Measurements from ENCODE around the gene UCP1.

The UCP1 gene

GRCh38 chr4:140568507-140569306 lies at the start of gene UCP1:
Gene UCP1, minus strand, starts transcription at chr4:140568961. Its CDS starts 232 bp downstream, at chr4:140568729.
- DNase-seq: no peak

- no peak for DNase-seq
Observed at GRCh38 chr4:140617499-140618248, 48.9 kb upstream of the UCP1 start.

GRCh38 chr4:140615451-140615850 lies 46.7 kb upstream of the UCP1 start:
- no peak for DNase-seq

GRCh38 chr4:140612357-140612756 lies 43.6 kb upstream of the UCP1 start:
- DNase-seq: peak; percentile 3

- no peak for DNase-seq
Observed at GRCh38 chr4:140611854-140612253, 43.1 kb upstream of the UCP1 start.

DNA sequence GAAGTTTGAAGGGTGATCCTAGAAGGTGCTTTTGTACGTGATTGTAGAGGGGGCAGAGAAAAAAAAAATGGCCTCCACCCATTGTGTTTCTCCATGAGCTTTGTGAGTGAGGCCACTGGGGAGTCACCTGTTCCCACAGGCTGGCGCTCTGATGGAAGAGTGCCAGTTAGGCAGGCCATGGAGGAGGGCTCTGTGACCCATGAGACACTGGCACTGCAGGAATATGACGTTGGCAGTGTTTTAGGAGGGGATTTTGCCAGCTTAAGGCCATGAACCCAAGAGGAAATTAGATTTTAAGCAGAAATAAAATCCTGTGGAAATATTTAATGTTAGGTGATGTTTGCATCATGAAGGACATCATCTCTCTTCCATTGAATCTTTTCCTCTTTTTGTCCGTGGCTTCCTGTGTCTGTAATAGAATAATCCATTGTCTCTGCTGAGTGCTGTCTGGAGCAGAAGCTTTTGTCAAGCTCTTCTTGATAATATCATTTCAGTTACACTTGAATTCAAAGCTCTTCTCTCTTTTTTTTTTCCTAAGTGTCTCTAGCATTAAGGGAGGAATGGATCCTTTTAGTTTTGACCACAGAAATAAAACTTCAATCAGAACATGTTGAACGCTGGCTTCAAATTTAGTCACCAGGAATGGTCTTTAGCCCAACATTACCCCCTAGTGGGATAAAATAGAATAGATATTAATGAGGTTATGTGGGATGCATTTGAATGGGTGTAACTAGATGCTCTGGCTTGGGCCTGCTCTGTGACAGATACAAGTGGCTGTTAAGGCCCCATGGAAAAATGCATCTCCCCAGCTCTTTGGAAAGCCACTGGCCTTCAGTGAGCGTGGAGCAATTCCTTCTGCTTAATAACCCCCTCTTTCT lies 41.0 kb upstream of the UCP1 start:
- DNase-seq: peak; percentile 6

DNA sequence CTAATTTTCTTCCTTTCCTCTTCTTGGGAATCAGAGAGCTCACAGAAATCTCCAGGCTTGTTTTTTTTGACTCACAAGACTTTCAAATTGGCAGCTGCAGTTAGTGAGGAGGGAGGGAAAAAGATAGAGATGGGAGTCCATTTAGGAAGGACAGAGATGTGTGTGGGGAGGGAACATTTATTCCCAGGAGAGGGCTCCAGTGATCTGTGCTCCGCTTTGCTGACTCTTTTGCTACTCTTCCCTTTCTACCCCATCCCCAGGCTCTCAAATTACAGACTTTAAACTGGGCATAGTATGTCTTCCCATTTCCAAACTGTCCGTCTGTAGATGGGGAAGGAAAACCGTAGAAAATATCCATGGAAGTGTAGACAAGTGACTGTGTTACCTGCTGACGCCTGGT lies 39.1 kb upstream of the UCP1 start:
- no peak for DNase-seq

DNA sequence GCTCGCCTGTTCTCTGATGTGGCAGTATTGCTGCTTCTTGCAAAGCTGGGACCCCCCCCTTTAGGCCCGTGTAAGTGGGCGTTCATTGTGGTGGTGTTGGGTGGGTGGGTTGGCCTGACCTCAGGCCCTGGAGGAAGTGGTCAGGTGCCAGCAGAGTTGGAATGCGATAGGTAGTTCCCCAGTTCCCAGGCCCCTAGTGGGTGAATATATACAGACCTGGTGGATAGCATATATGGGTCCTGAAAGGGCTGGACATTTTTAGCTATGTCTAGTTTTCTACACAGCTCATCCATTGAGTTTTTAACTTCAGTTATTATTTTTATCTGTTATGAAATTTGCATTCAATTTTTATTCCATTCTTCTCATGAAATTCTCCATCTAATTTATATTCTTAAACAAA lies 35.8 kb upstream of the UCP1 start:
- no peak for DNase-seq

DNA sequence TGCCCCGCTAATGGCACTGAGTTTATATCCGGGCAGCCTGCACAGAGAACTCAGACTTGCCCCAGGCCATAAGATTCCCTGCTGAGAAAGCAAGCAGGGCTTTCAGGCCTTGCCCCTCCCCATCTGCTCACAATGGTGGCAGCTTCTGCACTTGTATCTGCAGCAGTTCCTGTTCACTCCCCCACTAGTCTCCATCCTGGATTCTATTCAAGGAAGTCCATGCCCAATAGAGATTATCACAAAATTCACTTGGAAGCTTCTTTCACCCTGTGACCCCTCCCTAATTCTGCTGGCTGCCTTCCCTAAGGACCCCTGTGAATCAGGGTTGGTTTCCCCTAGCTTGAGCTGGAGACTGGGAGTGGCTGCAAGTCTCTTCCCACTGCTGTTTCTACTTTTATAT lies 34.5 kb upstream of the UCP1 start:
- no peak for DNase-seq

- DNase-seq: no peak
Observed at GRCh38 chr4:140602714-140603113, 34.0 kb upstream of the UCP1 start.

DNA sequence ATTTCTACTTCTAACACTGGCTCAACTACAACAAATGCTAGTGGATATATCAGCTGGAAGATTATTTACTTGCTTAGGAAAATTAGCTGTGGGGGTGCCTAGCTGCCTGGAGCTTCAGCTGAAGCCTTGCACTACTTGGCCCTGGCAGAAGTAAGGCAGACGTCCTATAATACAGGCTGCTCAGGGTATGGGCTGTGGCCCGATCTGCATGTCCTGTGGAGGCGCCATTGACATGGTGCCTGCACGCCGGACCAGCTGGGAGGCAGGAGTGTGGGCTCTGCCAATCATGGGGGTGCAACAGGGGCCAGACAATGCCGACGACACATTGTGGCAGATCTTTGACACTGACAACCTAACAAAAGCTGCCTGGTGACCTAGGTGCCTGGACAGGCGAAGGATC lies 31.6 kb upstream of the UCP1 start:
- DNase-seq: no peak

DNA sequence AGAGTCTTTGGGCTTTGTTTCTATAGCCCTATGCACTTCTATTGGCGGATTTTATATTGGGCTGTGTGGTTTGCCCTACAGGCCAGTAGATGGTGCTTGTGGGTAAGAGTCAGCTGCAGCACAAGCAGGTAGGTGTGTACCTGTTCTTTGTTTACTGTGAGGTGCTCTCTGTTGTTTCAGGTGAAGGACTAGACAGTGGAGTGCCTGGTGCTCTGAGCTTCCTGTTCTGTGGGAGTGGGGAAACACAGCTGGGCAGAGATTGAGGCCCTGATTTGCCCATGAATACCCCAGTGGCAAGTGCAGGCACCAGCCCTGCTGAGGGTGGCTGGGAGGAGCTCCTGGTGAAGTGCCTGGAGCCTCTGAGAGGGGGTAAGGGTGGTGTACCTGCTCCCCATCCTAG lies 26.3 kb upstream of the UCP1 start:
- DNase-seq: no peak

DNA sequence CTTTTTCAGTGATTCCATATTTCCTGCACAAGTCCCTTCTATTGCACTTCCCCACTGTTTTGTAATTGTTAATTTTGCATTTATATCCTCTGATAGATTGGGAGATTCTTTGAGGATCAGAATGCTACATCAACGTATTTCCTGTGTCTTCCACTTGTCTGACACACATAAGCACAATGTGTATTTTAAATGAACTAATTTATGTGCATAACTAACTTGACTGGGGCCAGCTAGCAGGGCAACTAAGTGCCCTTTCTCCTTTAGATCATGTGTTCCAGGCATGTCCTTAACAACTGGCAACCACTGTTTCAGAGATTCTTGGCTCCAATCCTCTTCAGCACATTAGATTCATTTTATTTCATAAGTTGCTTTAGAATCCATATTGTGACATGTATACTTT lies 15.7 kb upstream of the UCP1 start:
- DNase-seq: no peak

- no peak for DNase-seq
Observed at GRCh38 chr4:140581078-140581477, 12.3 kb upstream of the UCP1 start.

DNA sequence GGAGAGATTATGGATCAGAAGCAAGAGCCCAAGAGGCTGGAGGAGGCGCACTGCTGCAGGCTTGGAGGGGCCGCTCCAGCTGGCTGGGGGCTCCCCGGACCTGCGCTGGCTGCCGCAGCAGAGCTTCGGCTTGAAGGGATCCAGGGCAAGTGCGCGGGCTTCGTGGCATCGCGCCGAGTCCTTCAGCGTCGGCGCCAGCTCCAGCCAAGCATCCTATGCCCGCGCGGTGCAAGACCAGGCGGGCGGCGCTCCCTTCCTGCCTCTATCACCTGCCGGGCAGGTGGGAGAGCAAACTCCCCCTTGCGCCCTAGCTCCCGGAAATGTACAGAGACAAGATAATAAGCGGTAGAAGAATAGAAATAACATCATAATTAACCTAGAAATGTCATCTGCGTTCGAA lies 10.5 kb upstream of the UCP1 start:
- no peak for DNase-seq

DNA sequence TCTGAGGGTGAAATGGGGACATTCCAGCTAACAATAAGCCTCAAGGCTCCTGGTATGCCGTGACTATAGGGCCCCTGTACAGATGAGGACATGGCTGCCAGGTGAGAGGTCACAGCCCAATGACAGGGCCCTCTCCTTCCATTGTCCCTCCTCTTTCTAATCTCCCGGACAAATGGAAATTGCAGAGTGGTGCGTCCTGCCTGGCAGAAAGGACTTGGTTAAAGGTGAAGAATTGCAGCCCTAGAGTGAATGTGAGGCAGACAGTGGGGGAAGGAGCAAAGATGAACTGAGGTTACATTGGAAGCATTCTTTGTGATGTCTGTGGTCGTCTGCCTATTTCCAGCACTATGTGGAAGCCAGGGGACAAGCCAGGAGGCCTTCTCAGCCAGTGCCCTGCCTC lies 6.7 kb upstream of the UCP1 start:
- no peak for DNase-seq

DNA sequence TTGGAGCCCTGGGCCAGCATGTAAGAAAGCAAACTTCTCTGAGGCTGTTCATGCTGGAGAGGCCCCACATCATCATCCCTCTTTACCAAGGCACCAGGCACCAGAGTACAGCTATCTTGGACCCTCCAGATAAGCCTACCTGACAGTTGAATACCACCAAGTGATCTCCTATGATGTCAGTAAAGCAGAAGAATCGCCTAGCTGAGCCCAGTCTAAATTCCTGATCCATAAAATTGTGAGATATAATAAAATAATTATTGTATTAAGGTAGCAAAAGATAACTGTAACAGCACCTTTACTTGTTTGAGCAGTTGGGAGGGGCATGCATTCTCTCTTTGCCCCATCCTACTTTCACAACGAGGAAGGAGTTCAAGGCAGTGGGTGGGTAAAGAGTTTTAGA lies 2.9 kb upstream of the UCP1 start:
- DNase-seq: no peak

- DNase-seq: no peak
Observed at GRCh38 chr4:140569307-140569638, 512 bp upstream of the UCP1 start.

- no peak for DNase-seq
Observed at GRCh38 chr4:140559696-140560095, 9.1 kb downstream of the UCP1 start.

GRCh38 chr4:140557831-140558435 lies 10.8 kb downstream of the UCP1 start:
- DNase-seq: no peak

DNA sequence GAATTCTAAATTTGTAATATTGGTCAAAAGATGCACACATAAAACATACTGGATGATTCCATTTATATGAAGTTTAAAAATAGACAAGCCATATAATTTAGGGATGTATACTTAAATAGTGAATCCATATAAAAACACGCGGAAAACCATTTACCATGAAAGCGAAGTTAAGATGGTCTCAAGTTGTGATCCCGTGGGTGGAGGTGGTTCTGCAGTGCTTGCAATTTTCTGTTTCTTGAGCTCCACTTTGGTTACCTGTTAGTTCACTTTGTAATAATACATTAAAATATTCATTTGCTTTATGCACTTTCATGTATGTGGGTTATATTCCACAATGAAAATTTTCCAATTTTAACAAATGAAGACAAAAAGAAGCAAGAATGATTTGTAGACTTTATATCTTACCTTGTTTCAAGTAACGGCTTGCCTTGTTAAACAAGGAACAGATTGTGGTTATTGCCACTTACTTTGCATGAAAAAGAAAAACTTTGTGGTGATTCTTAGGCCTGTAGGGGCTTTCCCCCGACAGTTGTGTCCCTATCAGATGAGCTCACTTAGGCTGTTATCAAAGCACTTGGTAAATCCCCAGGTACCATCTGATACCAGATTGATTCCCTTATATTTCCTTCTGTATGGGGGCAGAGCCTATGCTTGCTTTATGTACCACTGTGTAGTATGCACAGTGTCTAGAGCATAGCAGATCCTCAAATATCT lies 12.2 kb downstream of the UCP1 start:
- DNase-seq: no peak

DNA sequence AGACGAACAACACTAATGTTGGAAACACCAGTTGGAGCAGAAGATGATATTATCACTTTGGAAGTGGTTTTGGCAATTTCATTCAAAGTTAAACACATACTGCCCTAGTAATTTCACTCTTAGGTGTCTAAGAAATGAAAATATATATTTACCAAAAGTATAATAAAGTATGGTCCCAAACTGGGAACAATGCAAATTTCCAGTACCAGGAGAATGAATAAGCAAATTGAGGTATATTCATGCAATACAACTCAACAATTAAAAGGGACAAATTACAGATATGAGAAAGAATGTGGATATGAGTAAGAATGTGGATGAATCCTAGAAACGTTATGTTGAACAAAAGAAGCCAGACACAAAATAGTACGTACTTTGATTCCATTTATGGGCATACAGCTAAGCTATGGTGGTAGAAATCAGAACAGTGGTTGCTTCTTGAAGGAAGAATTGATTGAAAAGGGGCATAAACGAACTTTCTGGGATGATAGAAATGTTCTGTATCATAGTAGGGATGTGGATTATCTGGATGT lies 34.7 kb downstream of the UCP1 start:
- DNase-seq: no peak
